ENCODE results near the gene VASH1.

VASH1 gene

GRCh38 chr14:76832503-76832988 is 71.3 kb downstream of the VASH1 start:
- no peak for DNase-seq (ENCODE audit: low spot score)

Measured in putamen (tissue), 1 donor.